Gastroesophageal sphincter (tissue), 3 donors: Measurements from ENCODE around the gene NREP.

Experiments
- CTCF ChIP-seq, 4 experiments: fragments of 200-600 bp in 2 of 4; fragments of 450-650 bp in 2 of 4; sonication (generic) in 1 of 4; IDR thresholded peaks; one replicate each; pipeline ENCODE4 v1.5.1; 2017 to 2019; ENCODE audit warnings: antibody characterized with exemption in 4 of 4, mild to moderate bottlenecking in 2 of 4, moderate library complexity in 2 of 4
- POLR2A ChIP-seq, 2 donors: fragments of 450-650 bp; IDR thresholded peaks; one replicate each; pipeline ENCODE4 v1.6.1; 2017; ENCODE audit warnings: antibody characterized with exemption in 2 of 2, mild to moderate bottlenecking in 2 of 2, moderate library complexity in 1 of 2
- POLR2AphosphoS5 ChIP-seq: sonication (generic); formaldehyde crosslinking; IDR thresholded peaks from one replicate; pipeline ENCODE4 v1.6.1; 2017; ENCODE audit warnings: antibody characterized with exemption

GRCh38 chr5:111743988-111744387 lies 13.0 kb downstream of the NREP start:
- no peak for TF ChIP-seq CTCF (IDR thresholded peaks at IDR 0.05)
- TF ChIP-seq POLR2AphosphoS5, result no peak
- TF ChIP-seq POLR2A (IDR thresholded peaks at IDR 0.05), result no peak
